Measurements from ENCODE around the gene ZNF296. TPM values are rescaled to one million over a fixed set of nuclear protein-coding genes. Genes with fewer than 3 reads are reported as not detected.

Gene ZNF296
- total RNA-seq, 2 experiments from 2014 or later: 13.5 to 31.4 TPM

DNA sequence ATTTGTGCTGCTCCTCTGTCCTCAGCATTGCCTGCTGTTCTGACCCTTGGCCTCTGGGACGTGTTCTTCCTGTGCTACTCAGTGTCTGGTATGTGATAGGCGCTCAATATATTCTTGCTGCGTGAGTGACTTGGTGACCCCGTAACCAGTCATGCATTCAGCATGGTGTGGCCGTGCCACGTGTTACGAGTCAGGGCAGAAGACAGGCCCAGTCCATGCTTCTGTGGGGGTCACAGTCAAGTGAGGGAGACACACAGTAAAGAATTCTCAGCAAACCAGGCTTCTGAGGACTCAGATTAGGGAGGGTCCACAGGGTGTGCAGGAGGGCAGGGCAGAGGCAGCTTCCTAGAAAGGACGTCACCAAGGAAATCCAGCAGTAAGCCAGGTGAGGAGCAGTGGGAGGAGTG lies 24.6 kb upstream of the ZNF296 start:
- no peak overlapping the region for H3K4me3 ChIP-seq (ENCODE audit: low read depth, low read length, poor library complexity, severe bottlenecking)
- no peak overlapping the region for H3K27ac ChIP-seq (ENCODE audit: low read depth, low read length, poor library complexity, severe bottlenecking)
- intact Hi-C loops (cut with micrococcal nuclease; ENCODE audit: unreplicated experiment): no loop called here
- peaks cover 3% of the 10 kb centered on the region; the same call in 1 of the 2 replicates for H4K20me1 ChIP-seq (ENCODE audit: insufficient read depth, low read length)
- peaks cover 17% of the 10 kb centered on the region for H3K4me1 ChIP-seq (ENCODE audit: insufficient read depth, low read length, poor library complexity, severe bottlenecking)
- no peaks in the 10 kb centered on the region for H3K9me3 ChIP-seq (ENCODE audit: low read length)
- ChIA-PET POLR2A (interaction anchor here (0.5 kb wide), 1 partner anchor 57 kb away, joined by 4 read pairs; no protein-coding TSS in a partner anchor), CTCF (ENCODE audit: unreplicated experiment) (no interaction called here)
- H3K36me3 ChIP-seq (ENCODE audit: insufficient read depth, low read length): peaks cover 27% of the 10 kb centered on the region; the same call in 1 of the 2 replicates
- no peak for DNase-seq (ENCODE audit: low spot score)
- no TSS peak for BruUV-seq (replicated peaks)
- peaks cover 64% of the 10 kb centered on the region for H3K79me2 ChIP-seq (ENCODE audit: insufficient read depth, low read depth, low read length)
- no peaks in the 10 kb centered on the region for H3K9me2 ChIP-seq (ENCODE audit: insufficient read depth, low read length)
- H3K4me2 ChIP-seq (ENCODE audit: low read length): no peak overlapping the region
- TF ChIP-seq, protein P1, sequence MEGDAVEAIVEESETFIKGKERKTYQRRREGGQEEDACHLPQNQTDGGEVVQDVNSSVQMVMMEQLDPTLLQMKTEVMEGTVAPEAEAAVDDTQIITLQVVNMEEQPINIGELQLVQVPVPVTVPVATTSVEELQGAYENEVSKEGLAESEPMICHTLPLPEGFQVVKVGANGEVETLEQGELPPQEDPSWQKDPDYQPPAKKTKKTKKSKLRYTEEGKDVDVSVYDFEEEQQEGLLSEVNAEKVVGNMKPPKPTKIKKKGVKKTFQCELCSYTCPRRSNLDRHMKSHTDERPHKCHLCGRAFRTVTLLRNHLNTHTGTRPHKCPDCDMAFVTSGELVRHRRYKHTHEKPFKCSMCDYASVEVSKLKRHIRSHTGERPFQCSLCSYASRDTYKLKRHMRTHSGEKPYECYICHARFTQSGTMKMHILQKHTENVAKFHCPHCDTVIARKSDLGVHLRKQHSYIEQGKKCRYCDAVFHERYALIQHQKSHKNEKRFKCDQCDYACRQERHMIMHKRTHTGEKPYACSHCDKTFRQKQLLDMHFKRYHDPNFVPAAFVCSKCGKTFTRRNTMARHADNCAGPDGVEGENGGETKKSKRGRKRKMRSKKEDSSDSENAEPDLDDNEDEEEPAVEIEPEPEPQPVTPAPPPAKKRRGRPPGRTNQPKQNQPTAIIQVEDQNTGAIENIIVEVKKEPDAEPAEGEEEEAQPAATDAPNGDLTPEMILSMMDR (conservative IDR thresholded peaks at IDR 0.05; ENCODE audit: low read length): no peak
- no peak for TF ChIP-seq EZH2phosphoT487 (IDR thresholded peaks at IDR 0.05; ENCODE audit: borderline replicate concordance, low read depth, low read length)
- H2AFZ ChIP-seq (ENCODE audit: low read length): no peak overlapping the region

DNA sequence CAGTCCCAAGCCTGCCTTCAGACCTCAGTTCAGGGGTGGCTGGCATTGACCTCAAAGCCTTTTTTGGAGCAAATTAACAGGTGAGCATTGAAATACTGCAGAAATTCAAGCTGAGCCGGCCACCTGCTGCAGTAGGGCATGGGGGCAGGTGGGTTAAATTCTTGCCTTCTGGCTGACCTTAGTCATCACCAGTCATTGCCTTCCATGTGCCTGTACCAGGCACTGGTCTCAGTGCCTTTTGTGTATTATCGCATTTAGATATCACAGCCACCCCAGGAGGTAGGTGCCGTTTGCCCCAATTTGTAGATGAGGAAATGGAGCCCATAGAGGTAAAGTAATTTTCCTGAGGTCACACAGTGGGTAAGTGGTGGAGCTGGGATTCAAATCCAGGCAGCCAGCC lies 23.9 kb upstream of the ZNF296 start:
- BruUV-seq (replicated peaks): no TSS peak
- Histone ChIP-seq H3K9me2 (ENCODE audit: insufficient read depth, low read length) (no peaks in the 10 kb centered on the region), H3K4me2 (ENCODE audit: low read length) (no peak overlapping the region), H4K20me1 (ENCODE audit: insufficient read depth, low read length) (peaks cover 6% of the 10 kb centered on the region; the same call in 1 of the 2 replicates), H3K27ac (ENCODE audit: low read depth, low read length, poor library complexity, severe bottlenecking) (no peak overlapping the region), H3K79me2 (ENCODE audit: insufficient read depth, low read depth, low read length) (peaks cover 70% of the 10 kb centered on the region), H2AFZ (ENCODE audit: low read length) (no peak overlapping the region), H3K9me3 (ENCODE audit: low read length) (no peaks in the 10 kb centered on the region), H3K4me1 (ENCODE audit: insufficient read depth, low read length, poor library complexity, severe bottlenecking) (peaks cover 22% of the 10 kb centered on the region), H3K4me3 (ENCODE audit: low read depth, low read length, poor library complexity, severe bottlenecking) (no peak overlapping the region), H3K36me3 (ENCODE audit: insufficient read depth, low read length) (peaks cover 33% of the 10 kb centered on the region)
- no peak for DNase-seq (ENCODE audit: low spot score)
- intact Hi-C loops (cut with micrococcal nuclease; ENCODE audit: unreplicated experiment): no loop called here
- ChIA-PET POLR2A (no interaction called here), CTCF (ENCODE audit: unreplicated experiment) (no interaction called here)
- TF ChIP-seq EZH2phosphoT487 (IDR thresholded peaks at IDR 0.05; ENCODE audit: borderline replicate concordance, low read depth, low read length): no peak
- TF ChIP-seq, protein P1 (conservative IDR thresholded peaks at IDR 0.05; ENCODE audit: low read length): no peak

DNA sequence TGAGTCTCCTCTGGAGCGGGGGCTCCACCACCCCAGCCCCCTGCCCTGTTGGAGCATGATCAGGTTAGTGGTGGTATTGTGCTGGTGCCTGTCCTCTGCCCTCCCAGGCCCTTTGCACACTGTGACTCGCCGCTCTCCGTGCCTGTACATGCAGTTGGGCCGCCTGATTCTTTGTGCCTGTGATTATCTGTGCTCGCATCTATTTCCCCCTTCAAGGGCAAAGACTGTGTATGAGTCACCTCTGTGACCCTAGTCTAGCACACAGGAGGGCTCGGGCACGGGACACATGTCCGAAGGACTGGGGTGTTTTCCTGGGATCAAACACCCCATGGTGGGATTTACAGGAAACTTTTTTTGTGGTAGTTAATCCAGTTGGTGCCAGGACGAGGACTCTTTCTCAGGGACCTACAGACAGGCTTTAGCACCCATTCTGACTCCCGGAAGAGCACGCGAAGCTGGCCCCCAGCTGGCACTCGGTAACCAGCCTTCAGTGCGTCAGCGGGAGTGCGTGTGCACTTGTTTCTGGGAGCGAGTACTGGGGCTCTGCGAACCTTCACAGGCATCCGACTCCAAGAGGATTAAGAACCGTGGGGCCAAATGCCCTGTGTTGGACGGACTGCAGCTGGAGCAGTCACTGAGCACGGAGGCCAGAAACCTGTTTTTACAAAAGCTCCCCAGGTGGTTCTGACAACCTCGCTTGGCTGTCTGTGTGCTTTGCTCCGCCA lies 23.4 kb upstream of the ZNF296 start:
- H3K9me3 ChIP-seq (ENCODE audit: low read length): no peaks in the 10 kb centered on the region
- BruUV-seq (replicated peaks): no TSS peak
- H3K4me3 ChIP-seq (ENCODE audit: low read depth, low read length, poor library complexity, severe bottlenecking): no peak overlapping the region
- intact Hi-C loops (cut with micrococcal nuclease; ENCODE audit: unreplicated experiment): no loop called here
- no peak for DNase-seq (ENCODE audit: low spot score)
- no peak overlapping the region for H3K27ac ChIP-seq (ENCODE audit: low read depth, low read length, poor library complexity, severe bottlenecking)
- H4K20me1 ChIP-seq (ENCODE audit: insufficient read depth, low read length): peaks cover 6% of the 10 kb centered on the region; the same call in 1 of the 2 replicates
- H3K4me2 ChIP-seq (ENCODE audit: low read length): no peak overlapping the region
- ChIA-PET POLR2A (no interaction called here), CTCF (ENCODE audit: unreplicated experiment) (no interaction called here)
- H3K4me1 ChIP-seq (ENCODE audit: insufficient read depth, low read length, poor library complexity, severe bottlenecking): peaks cover 24% of the 10 kb centered on the region
- no peak overlapping the region for H2AFZ ChIP-seq (ENCODE audit: low read length)
- H3K79me2 ChIP-seq (ENCODE audit: insufficient read depth, low read depth, low read length): peaks cover 76% of the 10 kb centered on the region
- no peaks in the 10 kb centered on the region for H3K9me2 ChIP-seq (ENCODE audit: insufficient read depth, low read length)
- TF ChIP-seq, protein P1 (conservative IDR thresholded peaks at IDR 0.05; ENCODE audit: low read length): no peak
- TF ChIP-seq EZH2phosphoT487 (IDR thresholded peaks at IDR 0.05; ENCODE audit: borderline replicate concordance, low read depth, low read length): no peak
- peaks cover 39% of the 10 kb centered on the region for H3K36me3 ChIP-seq (ENCODE audit: insufficient read depth, low read length)

All from OCI-LY7 (cell line).